HFFc6 (cell line): ENCODE results near the gene OGFOD1. TPM values are rescaled to one million over a fixed set of nuclear protein-coding genes. Genes with fewer than 3 reads are reported as not detected.

ENCODE experiments used
- DNase-seq: peaks from one replicate; pipeline ENCODE4 v3.0.0-alpha.2; 2018
- H3K27ac Mint-ChIP-seq: 2 replicates; pipeline ENCODE4 v1.8.0; 2020; ENCODE audit warnings: mild to moderate bottlenecking, mixed read lengths
- H3K27me3 Mint-ChIP-seq: 2 replicates; pipeline ENCODE4 v1.8.0; 2021; ENCODE audit warnings: mild to moderate bottlenecking, moderate library complexity, mixed read lengths; ENCODE audit not compliant: insufficient read depth
- H3K36me3 Mint-ChIP-seq: 2 replicates; pipeline ENCODE4 v1.8.0; 2021; ENCODE audit warnings: low read depth, mixed read lengths
- H3K4me1 Mint-ChIP-seq: 2 replicates; pipeline ENCODE4 v1.8.0; 2020; ENCODE audit warnings: low read depth, mixed read lengths
- H3K4me3 Mint-ChIP-seq: 2 replicates; pipeline ENCODE4 v1.8.0; 2020; ENCODE audit warnings: mild to moderate bottlenecking, moderate library complexity, mixed read lengths
- H3K9me3 Mint-ChIP-seq: 2 replicates; pipeline ENCODE4 v1.8.0; 2020; ENCODE audit warnings: mild to moderate bottlenecking, mixed read lengths
- CTCF ChIP-seq: fragments of 200-600 bp; sonication (generic); IDR thresholded peaks from 2 replicates; pipeline ENCODE4 v1.5.0; 2021; ENCODE audit warnings: antibody characterized with exemption, mild to moderate bottlenecking
- total RNA-seq, 6 experiments: library from RNA; stranded (reverse); fragmentation: NEBNext Ultra II Directional; extraction: Animal tissue kit (Norgen Biotek cat#: 25700); gene quantifications; 2 replicates in 1 of 6; 3 replicates in 5 of 6; pipeline ENCODE4 v1.2.3, GENCODE V29; 2021

Gene OGFOD1
- total RNA-seq, 6 experiments from 2014 or later: 62.8 to 77.0 (median 74.3) TPM

DNA sequence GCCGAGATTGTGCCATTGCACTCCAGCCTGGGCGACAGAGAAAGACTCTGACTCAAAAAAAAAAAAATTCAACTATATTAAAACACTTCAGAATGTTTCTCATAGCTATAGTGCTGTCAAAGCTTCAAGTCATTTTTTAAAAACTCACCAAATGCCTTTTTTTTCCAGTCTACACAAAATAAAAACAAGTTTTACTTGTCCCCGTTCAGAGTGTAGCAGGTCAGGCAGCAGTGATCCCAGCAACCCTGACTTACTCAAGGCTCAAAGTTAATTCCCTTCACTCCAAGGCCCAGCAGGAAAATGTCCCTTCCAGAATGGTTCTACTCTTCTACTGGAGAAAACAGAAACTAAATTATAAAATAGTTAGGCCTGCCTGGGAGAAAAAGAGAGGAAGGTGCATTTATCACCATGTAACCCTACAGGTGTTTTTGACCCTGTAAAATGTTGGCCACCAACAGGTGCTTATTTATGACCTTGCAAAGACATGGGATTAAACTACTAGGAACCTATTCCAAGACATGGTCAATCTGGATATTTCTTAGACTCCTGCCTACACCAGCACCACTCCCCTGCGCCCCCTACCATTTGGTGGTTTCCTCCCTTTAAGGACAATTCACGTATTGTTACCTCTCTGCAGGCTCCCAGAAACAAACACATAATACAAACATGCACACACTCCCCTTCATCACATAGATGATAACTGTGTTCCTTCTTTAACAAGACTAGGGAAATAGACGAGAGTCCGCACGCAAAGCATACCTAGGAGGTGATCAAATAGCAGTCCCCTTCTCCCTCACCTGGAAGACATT lies 31.4 kb upstream of the OGFOD1 start:
- Mint-ChIP-seq H3K4me3 (no peak overlapping the region), H3K27ac (peak overlapping the region; percentile 50; the same call in 1 of the 2 replicates), H3K9me3 (no peaks in the 10 kb centered on the region), H3K27me3 (no peaks in the 10 kb centered on the region), H3K4me1 (peaks cover 51% of the 10 kb centered on the region), H3K36me3 (no peaks in the 10 kb centered on the region)
- no peak for DNase-seq
- TF ChIP-seq CTCF: no peak

DNA sequence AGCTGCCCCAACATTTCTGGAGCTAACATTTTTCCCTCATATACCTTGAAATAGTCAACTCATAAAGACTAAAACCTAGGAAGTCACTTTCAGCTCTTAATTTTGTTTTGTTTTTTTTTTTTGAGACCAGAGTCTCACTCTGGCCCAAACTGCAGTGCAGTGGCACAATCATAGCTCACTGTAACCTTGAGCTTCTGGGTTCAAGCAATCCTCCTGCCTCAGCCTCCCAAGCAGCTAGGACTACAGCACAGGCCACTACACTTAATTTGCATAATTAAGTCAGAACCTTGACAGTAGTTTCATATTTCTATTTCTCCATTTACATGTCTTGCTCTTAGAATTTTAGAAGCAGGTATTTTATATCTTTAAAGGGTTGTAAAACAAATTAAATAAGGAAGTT lies 30.7 kb upstream of the OGFOD1 start:
- peak overlapping the region; percentile 50; the same call in 1 of the 2 replicates for H3K27ac Mint-ChIP-seq
- no peaks in the 10 kb centered on the region for H3K36me3 Mint-ChIP-seq
- no peak for TF ChIP-seq CTCF
- no peaks in the 10 kb centered on the region for H3K27me3 Mint-ChIP-seq
- no peak for DNase-seq
- peaks cover 45% of the 10 kb centered on the region for H3K4me1 Mint-ChIP-seq
- no peaks in the 10 kb centered on the region for H3K9me3 Mint-ChIP-seq
- no peak overlapping the region for H3K4me3 Mint-ChIP-seq

DNA sequence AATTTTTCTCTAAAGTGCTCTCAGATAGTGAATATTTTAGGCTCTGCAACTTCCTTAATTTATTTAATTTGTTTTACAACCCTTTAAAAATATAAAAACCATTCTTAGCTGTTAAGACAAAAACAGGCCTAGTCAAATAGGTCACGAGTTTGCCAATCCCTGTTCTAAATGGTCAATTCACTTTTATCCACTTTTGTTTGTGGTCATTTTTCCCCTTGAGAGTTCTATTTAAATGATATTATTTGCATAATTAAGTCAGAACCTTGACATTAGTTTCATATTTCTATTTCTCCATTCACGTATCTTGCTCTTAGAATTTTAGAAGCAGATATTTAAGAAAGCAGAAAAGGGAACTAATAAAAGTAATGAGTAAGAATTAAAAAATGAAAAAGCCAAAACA lies 30.0 kb upstream of the OGFOD1 start:
- no peak for DNase-seq
- Mint-ChIP-seq H3K4me1 (peaks cover 45% of the 10 kb centered on the region), H3K9me3 (no peaks in the 10 kb centered on the region), H3K27me3 (no peaks in the 10 kb centered on the region), H3K36me3 (no peaks in the 10 kb centered on the region), H3K4me3 (no peak overlapping the region), H3K27ac (no peak overlapping the region)
- no peak for TF ChIP-seq CTCF

DNA sequence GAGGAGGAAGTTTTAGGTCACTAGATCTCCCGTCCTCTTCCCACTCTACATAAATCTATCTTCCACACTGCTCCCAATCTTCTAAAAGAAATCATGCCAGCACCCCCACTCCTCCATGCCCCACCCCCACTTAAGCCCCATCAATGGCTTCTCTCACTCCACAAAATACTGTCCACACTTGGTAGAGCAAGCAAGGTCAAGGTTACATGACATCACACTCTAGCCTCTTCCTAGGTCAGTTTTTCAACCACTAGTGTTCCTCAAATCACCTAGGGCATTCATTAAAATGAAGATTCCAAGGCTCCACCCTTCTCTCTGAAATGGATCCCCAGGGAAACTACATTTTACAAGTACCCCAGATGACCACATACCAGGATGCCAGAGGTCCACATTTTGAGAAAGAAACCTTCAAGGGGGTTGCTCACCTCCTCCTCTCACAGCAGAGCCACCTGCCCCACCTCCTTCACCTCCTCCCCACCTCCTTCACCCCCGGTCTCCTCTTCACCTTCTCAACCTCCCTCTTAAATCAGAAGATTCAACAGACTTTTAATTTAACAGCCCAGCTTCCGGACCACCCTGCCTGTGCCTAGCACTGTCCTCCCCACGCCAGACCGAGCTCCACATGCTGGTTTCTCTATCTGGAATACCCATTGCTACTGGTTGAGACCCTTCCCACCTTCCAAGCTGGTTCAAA lies 29.2 kb upstream of the OGFOD1 start:
- Mint-ChIP-seq H3K27me3 (no peaks in the 10 kb centered on the region), H3K4me3 (peak overlapping the region; percentile 57; the same call in 1 of the 2 replicates), H3K27ac (peak overlapping the region; percentile 42), H3K36me3 (no peaks in the 10 kb centered on the region), H3K9me3 (no peaks in the 10 kb centered on the region), H3K4me1 (peaks cover 48% of the 10 kb centered on the region)
- DNase-seq: no peak
- TF ChIP-seq CTCF: no peak

- H3K4me1 Mint-ChIP-seq: peaks cover 48% of the 10 kb centered on the region
- no peaks in the 10 kb centered on the region for H3K27me3 Mint-ChIP-seq
- no peaks in the 10 kb centered on the region for H3K36me3 Mint-ChIP-seq
- no peak for TF ChIP-seq CTCF
- no peaks in the 10 kb centered on the region for H3K9me3 Mint-ChIP-seq
- no peak overlapping the region for H3K27ac Mint-ChIP-seq
- no peak for DNase-seq
- H3K4me3 Mint-ChIP-seq: peak overlapping the region; percentile 94
Observed at GRCh38 chr16:56422896-56423441, 28.4 kb upstream of the OGFOD1 start.
